VCaP (cell line): Measurements from ENCODE around the gene FBXO21.
"Not testable (repeated sequence)": the region's sequence is repeated elsewhere in the genome, so short reads cannot be mapped to it uniquely, and the experiment has no call there.

Experiments used
- H3K27ac ChIP-seq: fragments of 450-650 bp; 2 replicates; pipeline ENCODE4 v1.5.1; 2017
- TF ChIP-seq, protein P1 (sequence below): fragments of 450-650 bp; conservative IDR thresholded peaks from 2 replicates; pipeline ENCODE4 v1.5.1; 2017; ENCODE audit warnings: mild to moderate bottlenecking, moderate library complexity

The FBXO21 gene

GRCh38 chr12:117226505-117226904 lies 36.2 kb upstream of the FBXO21 start:
- no peak overlapping the region for H3K27ac ChIP-seq
- TF ChIP-seq, protein P1, sequence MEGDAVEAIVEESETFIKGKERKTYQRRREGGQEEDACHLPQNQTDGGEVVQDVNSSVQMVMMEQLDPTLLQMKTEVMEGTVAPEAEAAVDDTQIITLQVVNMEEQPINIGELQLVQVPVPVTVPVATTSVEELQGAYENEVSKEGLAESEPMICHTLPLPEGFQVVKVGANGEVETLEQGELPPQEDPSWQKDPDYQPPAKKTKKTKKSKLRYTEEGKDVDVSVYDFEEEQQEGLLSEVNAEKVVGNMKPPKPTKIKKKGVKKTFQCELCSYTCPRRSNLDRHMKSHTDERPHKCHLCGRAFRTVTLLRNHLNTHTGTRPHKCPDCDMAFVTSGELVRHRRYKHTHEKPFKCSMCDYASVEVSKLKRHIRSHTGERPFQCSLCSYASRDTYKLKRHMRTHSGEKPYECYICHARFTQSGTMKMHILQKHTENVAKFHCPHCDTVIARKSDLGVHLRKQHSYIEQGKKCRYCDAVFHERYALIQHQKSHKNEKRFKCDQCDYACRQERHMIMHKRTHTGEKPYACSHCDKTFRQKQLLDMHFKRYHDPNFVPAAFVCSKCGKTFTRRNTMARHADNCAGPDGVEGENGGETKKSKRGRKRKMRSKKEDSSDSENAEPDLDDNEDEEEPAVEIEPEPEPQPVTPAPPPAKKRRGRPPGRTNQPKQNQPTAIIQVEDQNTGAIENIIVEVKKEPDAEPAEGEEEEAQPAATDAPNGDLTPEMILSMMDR: no peak

DNA sequence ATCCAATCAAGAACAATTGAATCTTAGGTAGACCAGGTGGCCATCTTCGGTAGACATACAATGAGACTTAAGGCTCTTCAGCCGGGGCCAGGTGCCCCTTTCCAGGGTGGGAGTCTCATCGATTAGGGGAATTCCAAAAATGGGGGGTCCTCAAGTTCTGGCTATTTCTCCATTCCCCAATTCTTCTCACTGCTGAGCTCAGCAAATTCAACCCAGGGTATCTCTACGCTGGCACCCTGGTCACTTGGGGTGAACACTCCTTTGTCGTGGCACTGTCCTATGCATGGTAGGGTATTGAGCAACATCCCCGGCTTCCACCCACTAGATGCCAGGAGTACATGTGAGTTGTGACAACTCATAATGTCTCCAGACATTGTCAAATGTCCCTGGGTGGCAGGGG lies 34.9 kb upstream of the FBXO21 start:
- TF ChIP-seq, protein P1: no peak
- H3K27ac ChIP-seq: no peak overlapping the region

GRCh38 chr12:117220947-117221346 lies 30.7 kb upstream of the FBXO21 start:
- H3K27ac ChIP-seq: not testable (repeated sequence)

DNA sequence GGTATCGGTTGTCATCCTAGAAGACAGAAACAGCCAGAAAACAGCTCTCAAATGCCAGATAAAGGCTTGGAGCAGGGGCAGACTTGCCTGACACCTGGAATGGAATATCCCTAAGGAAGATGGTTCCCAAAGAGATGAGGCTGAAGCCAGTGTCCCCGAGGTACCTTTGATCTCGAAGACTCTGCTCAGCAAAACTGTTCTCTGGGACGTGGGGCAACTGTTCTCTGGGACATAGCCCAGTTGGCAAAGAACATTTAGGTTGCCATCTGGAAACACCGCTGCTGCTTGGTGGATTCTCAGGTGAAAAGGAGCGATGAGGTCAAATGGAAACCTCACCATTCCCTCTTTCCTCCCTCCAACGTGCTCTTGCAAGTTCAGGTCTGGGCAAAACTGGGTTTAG lies 27.9 kb upstream of the FBXO21 start:
- H3K27ac ChIP-seq: no peak overlapping the region
- TF ChIP-seq, protein P1: no peak

DNA sequence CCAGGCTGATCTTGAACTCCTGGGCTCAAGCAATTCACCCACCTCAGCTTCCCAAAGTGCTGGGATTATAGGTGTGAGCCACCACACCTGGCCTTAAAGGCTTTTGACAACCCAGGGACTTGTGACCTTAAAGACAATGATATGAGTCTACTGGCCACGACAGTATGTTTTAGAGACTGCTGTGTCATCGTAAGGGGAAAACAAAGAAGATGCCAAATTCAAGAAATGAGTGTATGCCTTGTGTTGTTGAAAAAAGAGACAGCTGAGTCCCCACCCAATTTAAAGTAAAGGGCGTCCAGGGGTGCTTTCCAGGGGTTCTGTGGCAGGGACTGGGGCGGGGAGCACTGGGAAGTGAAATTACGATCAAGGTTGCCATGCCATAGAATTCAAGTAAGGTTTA lies 26.4 kb upstream of the FBXO21 start:
- no peak overlapping the region for H3K27ac ChIP-seq
- TF ChIP-seq, protein P1: no peak

- no peak overlapping the region for H3K27ac ChIP-seq
- TF ChIP-seq, protein P1: no peak
Observed at GRCh38 chr12:117214797-117215196, 24.5 kb upstream of the FBXO21 start.

GRCh38 chr12:117213295-117213808 lies 23.1 kb upstream of the FBXO21 start:
- TF ChIP-seq, protein P1: no peak
- no peak overlapping the region for H3K27ac ChIP-seq

- TF ChIP-seq, protein P1: peak; percentile 96
- no peak overlapping the region for H3K27ac ChIP-seq
Observed at GRCh38 chr12:117212563-117213190, 22.4 kb upstream of the FBXO21 start.
